ENCODE results near the gene MARCHF2.

MARCHF2 gene

GRCh38 chr19:8482696-8483095 is 69.6 kb downstream of the MARCHF2 start:
- DNase-seq = no peak

GRCh38 chr19:8483165-8483564 is 70.1 kb downstream of the MARCHF2 start:
- DNase-seq = no peak

DNA sequence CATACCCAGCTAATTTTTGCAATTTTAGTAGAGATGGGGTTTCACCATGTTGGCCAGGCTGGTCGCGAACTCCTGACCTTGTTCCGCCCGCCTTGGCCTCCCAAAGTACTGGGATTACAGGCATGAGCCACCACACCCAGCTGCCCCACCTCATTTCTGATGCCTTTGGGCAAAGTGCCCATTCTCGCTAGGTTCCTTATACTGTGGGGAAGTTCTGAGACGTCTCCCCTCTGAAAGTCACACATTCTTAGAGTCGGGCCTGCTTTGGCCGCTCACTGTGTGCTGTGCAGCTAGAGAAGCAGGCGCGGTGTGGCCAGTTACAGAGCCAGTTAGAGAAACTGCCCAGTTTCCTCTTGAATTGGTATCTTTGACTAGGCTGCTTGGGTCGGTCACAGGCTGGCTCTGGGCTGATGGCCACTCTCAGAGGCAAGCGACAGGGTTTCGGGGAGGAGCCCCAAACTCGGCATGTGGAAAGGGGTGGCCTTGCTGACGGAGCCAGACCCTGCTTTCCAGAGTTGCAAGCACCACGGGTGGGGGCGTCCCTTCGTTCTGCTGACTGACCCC is 71.3 kb downstream of the MARCHF2 start:
- DNase-seq = no peak

DNA sequence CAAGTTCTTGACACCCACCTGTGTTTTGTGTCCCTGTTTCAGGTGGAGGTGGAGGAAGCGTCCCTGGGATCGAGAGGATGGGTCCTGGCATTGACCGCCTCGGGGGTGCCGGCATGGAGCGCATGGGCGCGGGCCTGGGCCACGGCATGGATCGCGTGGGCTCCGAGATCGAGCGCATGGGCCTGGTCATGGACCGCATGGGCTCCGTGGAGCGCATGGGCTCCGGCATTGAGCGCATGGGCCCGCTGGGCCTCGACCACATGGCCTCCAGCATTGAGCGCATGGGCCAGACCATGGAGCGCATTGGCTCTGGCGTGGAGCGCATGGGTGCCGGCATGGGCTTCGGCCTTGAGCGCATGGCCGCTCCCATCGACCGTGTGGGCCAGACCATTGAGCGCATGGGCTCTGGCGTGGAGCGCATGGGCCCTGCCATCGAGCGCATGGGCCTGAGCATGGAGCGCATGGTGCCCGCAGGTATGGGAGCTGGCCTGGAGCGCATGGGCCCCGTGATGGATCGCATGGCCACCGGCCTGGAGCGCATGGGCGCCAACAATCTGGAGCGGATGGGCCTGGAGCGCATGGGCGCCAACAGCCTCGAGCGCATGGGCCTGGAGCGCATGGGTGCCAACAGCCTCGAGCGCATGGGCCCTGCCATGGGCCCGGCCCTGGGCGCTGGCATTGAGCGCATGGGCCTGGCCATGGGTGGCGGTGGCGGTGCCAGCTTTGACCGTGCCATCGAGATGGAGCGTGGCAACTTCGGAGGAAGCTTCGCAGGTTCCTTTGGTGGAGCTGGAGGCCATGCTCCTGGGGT is 72.7 kb downstream of the MARCHF2 start:
- DNase-seq = no peak

DNA sequence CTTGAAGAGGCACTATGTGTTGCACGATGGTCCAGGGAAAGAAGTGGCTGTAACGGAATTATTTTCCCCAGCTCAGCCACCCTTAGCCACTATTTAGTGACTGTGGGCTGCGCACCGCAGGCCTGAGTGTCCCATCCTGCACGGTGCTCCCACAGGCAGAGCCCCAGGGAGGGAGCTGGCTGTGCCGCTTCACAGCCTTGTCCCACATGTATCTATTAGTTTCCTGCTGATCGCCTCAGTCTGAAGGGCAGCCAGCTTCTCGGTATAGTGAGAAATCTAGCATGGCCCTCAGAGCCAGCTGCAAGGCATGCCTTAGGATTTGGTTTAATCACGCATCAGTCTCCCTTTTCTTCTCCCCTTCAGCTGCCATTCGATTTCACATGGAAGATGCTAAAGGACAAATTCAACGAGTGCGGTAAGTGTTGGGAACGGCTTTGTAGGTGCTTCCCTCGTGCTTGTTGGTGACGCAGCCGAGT is 73.6 kb downstream of the MARCHF2 start:
- no peak for DNase-seq

DNA sequence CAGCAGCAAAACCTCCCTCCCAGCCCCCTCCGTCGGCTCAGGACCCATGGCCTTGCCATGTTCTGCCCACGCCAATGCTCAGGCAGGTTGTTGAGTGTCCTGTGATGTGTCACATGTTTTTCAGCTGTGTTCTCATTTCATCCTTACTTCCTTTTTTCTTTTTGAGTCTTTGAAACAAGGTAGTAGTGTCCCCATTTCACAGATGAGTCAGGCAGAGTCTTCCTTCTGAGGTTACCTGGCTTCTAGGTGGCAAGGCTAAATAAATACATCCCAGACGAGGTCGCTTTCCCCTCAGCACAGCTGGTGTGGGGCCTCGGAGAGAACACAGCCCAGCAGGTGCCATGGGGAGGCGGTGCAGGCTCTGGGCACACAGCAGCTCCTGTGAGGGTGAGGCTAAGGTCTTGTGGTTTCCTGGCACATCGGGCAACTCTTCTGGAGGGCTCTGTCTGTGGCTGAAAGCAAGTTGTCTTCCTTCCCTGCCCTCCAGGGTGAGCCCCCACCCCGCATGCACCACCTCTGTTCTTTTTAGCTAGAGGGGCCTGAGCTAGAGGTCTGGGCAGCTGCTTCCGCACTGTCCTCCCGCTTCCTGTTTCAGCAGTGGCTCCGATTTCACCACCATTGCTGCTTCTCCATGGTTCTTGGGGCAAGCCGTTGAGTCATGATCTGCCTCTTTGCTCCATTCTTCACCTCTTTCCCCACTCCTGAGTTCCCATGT is 74.2 kb downstream of the MARCHF2 start:
- no peak for DNase-seq

GRCh38 chr19:8488365-8488764 is 75.3 kb downstream of the MARCHF2 start:
- DNase-seq = no peak
